Neural crest cell (in vitro differentiated cells): ENCODE results near the gene BAIAP2L1. TPM values are rescaled to one million over a fixed set of nuclear protein-coding genes. Genes with fewer than 3 reads are reported as not detected.
A peak's percentile ranks its signal among the peaks of the same experiment; 100 is the strongest.

Source experiments
- DNase-seq: peaks from one replicate; pipeline ENCODE4 v3.0.0; 2021; ENCODE audit warnings: low read depth, mixed read lengths, low spot score
- H3K27ac Mint-ChIP-seq: one replicate; pipeline ENCODE4 v1.8.0; 2021; ENCODE audit warnings: mild to moderate bottlenecking, mixed read lengths; ENCODE audit not compliant: unreplicated experiment
- H3K27me3 Mint-ChIP-seq: 2 replicates; pipeline ENCODE4 v1.8.0; 2021; ENCODE audit warnings: low read depth, mild to moderate bottlenecking, mixed read lengths
- H3K36me3 Mint-ChIP-seq: 2 replicates; pipeline ENCODE4 v1.8.0; 2021; ENCODE audit warnings: low read depth, mild to moderate bottlenecking, mixed read lengths
- H3K4me1 Mint-ChIP-seq: 2 replicates; pipeline ENCODE4 v1.8.0; 2021; ENCODE audit warnings: mixed read lengths
- H3K4me3 Mint-ChIP-seq: one replicate; pipeline ENCODE4 v1.8.0; 2021; ENCODE audit warnings: mild to moderate bottlenecking, mixed read lengths
- H3K9me3 Mint-ChIP-seq: 2 replicates; pipeline ENCODE4 v1.8.0; 2021; ENCODE audit warnings: mixed read lengths
- CTCF ChIP-seq: fragments of 200-600 bp; sonication (generic); conservative IDR thresholded peaks from 2 replicates; pipeline ENCODE4 v1.5.0; 2021; ENCODE audit warnings: antibody characterized with exemption, mild to moderate bottlenecking
- total RNA-seq: library from RNA; stranded (reverse); gene quantifications from 2 replicates; pipeline ENCODE4 v1.2.1, GENCODE V29; 2021

The BAIAP2L1 gene
- total RNA-seq, 1 donor from 2014 or later: 1.5 TPM

- no peaks in the 10 kb centered on the region for H3K36me3 Mint-ChIP-seq
- H3K27ac Mint-ChIP-seq: no peak overlapping the region
Measured at GRCh38 chr7:98291717-98292116, 109.2 kb downstream of the BAIAP2L1 start.

GRCh38 chr7:98289333-98289875 lies 111.5 kb downstream of the BAIAP2L1 start:
- no peak for DNase-seq
- H3K4me3 Mint-ChIP-seq: no peak overlapping the region
- H3K27ac Mint-ChIP-seq: no peak overlapping the region
- no peaks in the 10 kb centered on the region for H3K9me3 Mint-ChIP-seq
- no peaks in the 10 kb centered on the region for H3K27me3 Mint-ChIP-seq
- no peak for TF ChIP-seq CTCF
- H3K4me1 Mint-ChIP-seq: peaks cover 5% of the 10 kb centered on the region
- H3K36me3 Mint-ChIP-seq: no peaks in the 10 kb centered on the region

More at GRCh38 chr7:98291717-98292116, 109.2 kb downstream of the BAIAP2L1 start:
- no peaks in the 10 kb centered on the region for H3K27me3 Mint-ChIP-seq
- DNase-seq: no peak
- peak; percentile 28 for TF ChIP-seq CTCF
- no peaks in the 10 kb centered on the region for H3K9me3 Mint-ChIP-seq
- no peak overlapping the region for H3K4me3 Mint-ChIP-seq
- no peaks in the 10 kb centered on the region for H3K4me1 Mint-ChIP-seq

GRCh38 chr7:98288064-98288823 lies 112.6 kb downstream of the BAIAP2L1 start:
- no peak for DNase-seq
- peak overlapping the region; percentile 62 for H3K4me3 Mint-ChIP-seq
- TF ChIP-seq CTCF: no peak

GRCh38 chr7:98287486-98287959 lies 113.4 kb downstream of the BAIAP2L1 start:
- no peak for DNase-seq
- Mint-ChIP-seq H3K4me1 (peaks cover 14% of the 10 kb centered on the region), H3K4me3 (no peak overlapping the region), H3K9me3 (no peaks in the 10 kb centered on the region), H3K36me3 (no peaks in the 10 kb centered on the region), H3K27ac (no peak overlapping the region), H3K27me3 (no peaks in the 10 kb centered on the region)
- no peak for TF ChIP-seq CTCF

More at GRCh38 chr7:98288064-98288823, 112.6 kb downstream of the BAIAP2L1 start:
- H3K36me3 Mint-ChIP-seq: no peaks in the 10 kb centered on the region
- peak overlapping the region; percentile 81 for H3K27ac Mint-ChIP-seq
- H3K27me3 Mint-ChIP-seq: no peaks in the 10 kb centered on the region
- H3K9me3 Mint-ChIP-seq: no peaks in the 10 kb centered on the region
- peaks cover 7% of the 10 kb centered on the region for H3K4me1 Mint-ChIP-seq

- no peak overlapping the region for H3K27ac Mint-ChIP-seq
- no peaks in the 10 kb centered on the region for H3K27me3 Mint-ChIP-seq
- H3K9me3 Mint-ChIP-seq: no peaks in the 10 kb centered on the region
- H3K36me3 Mint-ChIP-seq: no peaks in the 10 kb centered on the region
- TF ChIP-seq CTCF: no peak
- DNase-seq: no peak
- peaks cover 17% of the 10 kb centered on the region for H3K4me1 Mint-ChIP-seq
- H3K4me3 Mint-ChIP-seq: peak overlapping the region; percentile 66
Measured at GRCh38 chr7:98286701-98287485, 114.0 kb downstream of the BAIAP2L1 start.
